Inflammatory macrophage treated with lipopolysaccharide for 4 hours (primary cell): ENCODE data around the gene UCP3.

Experiments used
- DNase-seq: peaks from one replicate; pipeline ENCODE4 v3.0.0-alpha.2; 2020

Gene UCP3

DNA sequence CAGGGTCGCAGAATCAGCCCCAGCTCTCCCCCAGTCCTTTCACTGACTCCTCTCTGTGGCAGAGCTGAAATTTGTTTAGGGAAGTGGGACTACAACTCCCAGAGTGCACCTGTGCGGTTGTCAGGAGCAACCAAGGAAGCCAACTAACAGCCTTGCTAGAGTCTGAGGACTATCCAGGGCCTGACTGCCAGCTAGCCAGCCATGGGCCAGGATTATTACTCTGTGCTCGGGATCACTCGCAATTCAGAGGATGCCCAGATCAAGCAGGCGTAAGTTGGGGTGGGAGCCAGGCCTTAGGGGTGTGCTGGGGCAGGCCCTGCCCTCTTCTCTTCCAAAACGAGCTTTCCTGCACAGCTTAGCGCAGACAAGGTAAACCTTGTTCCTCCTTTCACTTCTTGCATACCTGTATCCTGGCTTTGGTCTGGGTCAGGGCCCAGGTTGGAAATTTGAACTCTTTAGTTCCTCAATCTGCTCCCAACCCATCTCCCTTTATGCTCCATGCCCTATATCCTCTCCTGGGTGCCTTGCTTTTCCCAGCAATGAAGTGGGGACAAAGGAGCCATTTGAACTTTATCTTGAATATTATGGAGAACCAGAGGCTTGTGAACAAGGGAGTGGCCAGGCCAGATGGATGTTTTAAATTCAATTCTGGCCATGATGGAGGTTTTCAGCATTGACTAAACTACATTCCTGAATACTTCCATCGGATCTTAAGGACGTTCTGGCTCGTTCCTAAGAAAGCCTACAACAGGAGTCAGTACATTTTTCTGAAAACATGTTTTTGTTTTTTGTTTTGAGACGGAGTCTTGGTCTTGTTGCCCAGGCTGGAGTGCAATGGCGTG lies 57.8 kb downstream of the UCP3 start, which contains the start of gene DNAJB13:
Gene DNAJB13 (plus strand): TSS at position 158 of the 842 bp plus-strand sequence. CDS start 44 bp downstream, at position 202.
- DNase-seq = peak; percentile 29
